ENCODE results near the gene FEZF2. TPM values are rescaled to one million over a fixed set of nuclear protein-coding genes. Genes with fewer than 3 reads are reported as not detected.

The FEZF2 gene
- polyA plus RNA-seq, 1 donor, result not detected

- no peak for DNase-seq
- Histone ChIP-seq H3K4me3 (ENCODE audit: low read length) (no peak overlapping the region), H3K27ac (ENCODE audit: low read length) (no peak overlapping the region), H3K9me3 (ENCODE audit: control insufficient read depth, low read depth, low read length) (no peaks in the 10 kb centered on the region), H3K36me3 (ENCODE audit: control insufficient read depth, insufficient read depth, low read length) (no peaks in the 10 kb centered on the region), H3K27me3 (ENCODE audit: control insufficient read depth, insufficient read depth, low read length) (peaks cover 9% of the 10 kb centered on the region), H3K4me1 (ENCODE audit: control insufficient read depth, insufficient read depth, low read length) (no peaks in the 10 kb centered on the region)
- 85% methylated on average over 4 of the region's 5 CpGs for WGBS (ENCODE audit: insufficient coverage, low lambda C conversion rate)
Observed at GRCh38 chr3:62392626-62393292, 19.4 kb upstream of the FEZF2 start.

GRCh38 chr3:62387251-62387650 is 13.9 kb upstream of the FEZF2 start:
- Histone ChIP-seq H3K27me3 (ENCODE audit: control insufficient read depth, insufficient read depth, low read length) (peaks cover 21% of the 10 kb centered on the region), H3K4me3 (ENCODE audit: low read length) (no peak overlapping the region), H3K36me3 (ENCODE audit: control insufficient read depth, insufficient read depth, low read length) (no peaks in the 10 kb centered on the region), H3K4me1 (ENCODE audit: control insufficient read depth, insufficient read depth, low read length) (no peaks in the 10 kb centered on the region), H3K27ac (ENCODE audit: low read length) (no peak overlapping the region), H3K9me3 (ENCODE audit: control insufficient read depth, low read depth, low read length) (no peaks in the 10 kb centered on the region)
- WGBS (ENCODE audit: insufficient coverage, low lambda C conversion rate), result 100% methylated on average over 1 of the region's 3 CpGs
- no peak for DNase-seq

- H3K4me3 ChIP-seq (ENCODE audit: low read length), result no peak overlapping the region
- H3K27me3 ChIP-seq (ENCODE audit: control insufficient read depth, insufficient read depth, low read length), result peaks cover 85% of the 10 kb centered on the region
- H3K27ac ChIP-seq (ENCODE audit: low read length), result no peak overlapping the region
- DNase-seq, result no peak
- no peaks in the 10 kb centered on the region for H3K4me1 ChIP-seq (ENCODE audit: control insufficient read depth, insufficient read depth, low read length)
- WGBS (ENCODE audit: insufficient coverage, low lambda C conversion rate), result 0% methylated on average over 1 of the region's 21 CpGs
- no peaks in the 10 kb centered on the region for H3K36me3 ChIP-seq (ENCODE audit: control insufficient read depth, insufficient read depth, low read length)
- H3K9me3 ChIP-seq (ENCODE audit: control insufficient read depth, low read depth, low read length), result peaks cover 7% of the 10 kb centered on the region
Observed at GRCh38 chr3:62379321-62379798, 6.0 kb upstream of the FEZF2 start.

- Histone ChIP-seq H3K9me3 (ENCODE audit: control insufficient read depth, low read depth, low read length) (peaks cover 7% of the 10 kb centered on the region), H3K4me3 (ENCODE audit: low read length) (no peak overlapping the region), H3K27ac (ENCODE audit: low read length) (no peak overlapping the region), H3K27me3 (ENCODE audit: control insufficient read depth, insufficient read depth, low read length) (peaks cover 88% of the 10 kb centered on the region), H3K4me1 (ENCODE audit: control insufficient read depth, insufficient read depth, low read length) (no peaks in the 10 kb centered on the region), H3K36me3 (ENCODE audit: control insufficient read depth, insufficient read depth, low read length) (no peaks in the 10 kb centered on the region)
- WGBS (ENCODE audit: insufficient coverage, low lambda C conversion rate), result 0% methylated on average over 4 of the region's 14 CpGs
- DNase-seq, result no peak
Observed at GRCh38 chr3:62378921-62379320, 5.6 kb upstream of the FEZF2 start.

GRCh38 chr3:62378311-62378789 is 5.0 kb upstream of the FEZF2 start:
- H3K4me1 ChIP-seq (ENCODE audit: control insufficient read depth, insufficient read depth, low read length), result no peaks in the 10 kb centered on the region
- DNase-seq, result no peak
- no peak overlapping the region for H3K4me3 ChIP-seq (ENCODE audit: low read length)
- WGBS (ENCODE audit: insufficient coverage, low lambda C conversion rate), result no CpG with 5 or more reads among the region's 29 CpGs
- H3K36me3 ChIP-seq (ENCODE audit: control insufficient read depth, insufficient read depth, low read length), result no peaks in the 10 kb centered on the region
- peaks cover 93% of the 10 kb centered on the region for H3K27me3 ChIP-seq (ENCODE audit: control insufficient read depth, insufficient read depth, low read length)
- peaks cover 7% of the 10 kb centered on the region for H3K9me3 ChIP-seq (ENCODE audit: control insufficient read depth, low read depth, low read length)
- no peak overlapping the region for H3K27ac ChIP-seq (ENCODE audit: low read length)

- WGBS (ENCODE audit: insufficient coverage, low lambda C conversion rate), result 27% methylated on average over 2 of the region's 65 CpGs
- no peak for DNase-seq
- Histone ChIP-seq H3K9me3 (ENCODE audit: control insufficient read depth, low read depth, low read length) (peaks cover 7% of the 10 kb centered on the region), H3K4me3 (ENCODE audit: low read length) (no peak overlapping the region), H3K27me3 (ENCODE audit: control insufficient read depth, insufficient read depth, low read length) (peaks cover 99% of the 10 kb centered on the region), H3K36me3 (ENCODE audit: control insufficient read depth, insufficient read depth, low read length) (no peaks in the 10 kb centered on the region), H3K27ac (ENCODE audit: low read length) (no peak overlapping the region), H3K4me1 (ENCODE audit: control insufficient read depth, insufficient read depth, low read length) (no peaks in the 10 kb centered on the region)
Observed at GRCh38 chr3:62376906-62377877, 3.8 kb upstream of the FEZF2 start.

- Histone ChIP-seq H3K9me3 (ENCODE audit: control insufficient read depth, low read depth, low read length) (peaks cover 8% of the 10 kb centered on the region), H3K4me3 (ENCODE audit: low read length) (no peak overlapping the region), H3K27me3 (ENCODE audit: control insufficient read depth, insufficient read depth, low read length) (peaks cover 100% of the 10 kb centered on the region), H3K27ac (ENCODE audit: low read length) (no peak overlapping the region), H3K4me1 (ENCODE audit: control insufficient read depth, insufficient read depth, low read length) (no peaks in the 10 kb centered on the region), H3K36me3 (ENCODE audit: control insufficient read depth, insufficient read depth, low read length) (no peaks in the 10 kb centered on the region)
- WGBS (ENCODE audit: insufficient coverage, low lambda C conversion rate), result no CpG with 5 or more reads among the region's 3 CpGs
- DNase-seq, result no peak
Observed at GRCh38 chr3:62376454-62376720, 3.0 kb upstream of the FEZF2 start.

GRCh38 chr3:62375655-62376453 is 2.5 kb upstream of the FEZF2 start:
- H3K9me3 ChIP-seq (ENCODE audit: control insufficient read depth, low read depth, low read length), result peaks cover 11% of the 10 kb centered on the region
- no peak for DNase-seq
- H3K27me3 ChIP-seq (ENCODE audit: control insufficient read depth, insufficient read depth, low read length), result peaks cover 100% of the 10 kb centered on the region
- no peaks in the 10 kb centered on the region for H3K36me3 ChIP-seq (ENCODE audit: control insufficient read depth, insufficient read depth, low read length)
- no peak overlapping the region for H3K4me3 ChIP-seq (ENCODE audit: low read length)
- WGBS (ENCODE audit: insufficient coverage, low lambda C conversion rate), result 7% methylated on average over 5 of the region's 14 CpGs
- H3K27ac ChIP-seq (ENCODE audit: low read length), result no peak overlapping the region
- H3K4me1 ChIP-seq (ENCODE audit: control insufficient read depth, insufficient read depth, low read length), result no peaks in the 10 kb centered on the region

- Histone ChIP-seq H3K4me3 (ENCODE audit: low read length) (no peak overlapping the region), H3K27ac (ENCODE audit: low read length) (no peak overlapping the region), H3K36me3 (ENCODE audit: control insufficient read depth, insufficient read depth, low read length) (no peaks in the 10 kb centered on the region), H3K27me3 (ENCODE audit: control insufficient read depth, insufficient read depth, low read length) (peaks cover 100% of the 10 kb centered on the region), H3K4me1 (ENCODE audit: control insufficient read depth, insufficient read depth, low read length) (no peaks in the 10 kb centered on the region), H3K9me3 (ENCODE audit: control insufficient read depth, low read depth, low read length) (peaks cover 11% of the 10 kb centered on the region)
- no CpG with 5 or more reads among the region's 30 CpGs for WGBS (ENCODE audit: insufficient coverage, low lambda C conversion rate)
- no peak for DNase-seq
Observed at GRCh38 chr3:62374341-62375218, 1.2 kb upstream of the FEZF2 start.

All from large intestine (tissue), 3 donors.